Spleen (tissue), 7 donors: ENCODE measurements around the gene SRP72.

ENCODE experiments used
- POLR2A ChIP-seq, 3 donors: fragments of 450-650 bp; IDR thresholded peaks; one replicate each; pipeline ENCODE4 v1.5.1; 2017; ENCODE audit warnings: antibody characterized with exemption in 3 of 3, mild to moderate bottlenecking in 1 of 3
- TF ChIP-seq, protein P1 (sequence below), 11 experiments: fragments of 200-600 bp in 7 of 11; fragments of 450-650 bp in 4 of 11; sonication (generic) in 4 of 11; IDR thresholded peaks in 8 of 11; conservative IDR thresholded peaks in 3 of 11; 1 replicate in 7 of 11; 2 replicates in 4 of 11; pipeline versions ENCODE4 v1.4.0 to v1.8.0; 2016 to 2021; ENCODE audit warnings: antibody characterized with exemption in 11 of 11, inconsistent platforms in 4 of 11, mild to moderate bottlenecking in 1 of 11
- donor health status: DM: no; HTN: no; CAD: no; lungs with moderate emphysema.
- donor health status: DM: no; HTN: no; CAD: no.
- donor health status: DM: no; HTN: no; CAD: no.

DNA sequence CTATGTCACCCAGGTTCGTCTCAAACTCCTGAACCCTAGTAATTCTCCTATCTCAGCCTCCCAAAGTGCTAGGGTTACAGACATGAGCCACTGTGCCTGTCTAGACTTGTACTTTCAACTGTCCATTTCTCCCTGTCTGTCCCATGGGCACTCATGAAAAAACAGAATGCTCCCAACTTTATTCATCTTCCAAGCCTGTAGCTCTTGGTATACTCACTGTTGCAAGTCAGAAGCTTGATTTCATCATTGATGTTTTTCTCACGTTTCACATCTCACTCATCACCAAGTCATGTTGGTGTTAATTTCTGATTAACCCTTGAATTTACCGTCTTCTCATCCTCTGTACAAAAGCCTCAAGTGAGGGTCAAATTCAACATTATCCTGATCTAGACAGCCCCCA lies 7.3 kb upstream of the SRP72 start:
- TF ChIP-seq, protein P1, sequence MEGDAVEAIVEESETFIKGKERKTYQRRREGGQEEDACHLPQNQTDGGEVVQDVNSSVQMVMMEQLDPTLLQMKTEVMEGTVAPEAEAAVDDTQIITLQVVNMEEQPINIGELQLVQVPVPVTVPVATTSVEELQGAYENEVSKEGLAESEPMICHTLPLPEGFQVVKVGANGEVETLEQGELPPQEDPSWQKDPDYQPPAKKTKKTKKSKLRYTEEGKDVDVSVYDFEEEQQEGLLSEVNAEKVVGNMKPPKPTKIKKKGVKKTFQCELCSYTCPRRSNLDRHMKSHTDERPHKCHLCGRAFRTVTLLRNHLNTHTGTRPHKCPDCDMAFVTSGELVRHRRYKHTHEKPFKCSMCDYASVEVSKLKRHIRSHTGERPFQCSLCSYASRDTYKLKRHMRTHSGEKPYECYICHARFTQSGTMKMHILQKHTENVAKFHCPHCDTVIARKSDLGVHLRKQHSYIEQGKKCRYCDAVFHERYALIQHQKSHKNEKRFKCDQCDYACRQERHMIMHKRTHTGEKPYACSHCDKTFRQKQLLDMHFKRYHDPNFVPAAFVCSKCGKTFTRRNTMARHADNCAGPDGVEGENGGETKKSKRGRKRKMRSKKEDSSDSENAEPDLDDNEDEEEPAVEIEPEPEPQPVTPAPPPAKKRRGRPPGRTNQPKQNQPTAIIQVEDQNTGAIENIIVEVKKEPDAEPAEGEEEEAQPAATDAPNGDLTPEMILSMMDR (IDR thresholded peaks at IDR 0.05 in 8 of 11, conservative IDR thresholded peaks at IDR 0.05 in 3 of 11), result no peak
- TF ChIP-seq POLR2A (IDR thresholded peaks at IDR 0.05), result no peak
